Left renal cortex interstitium (tissue), 4 donors: Measurements from ENCODE around the gene ABCA1. TPM values are rescaled to one million over a fixed set of nuclear protein-coding genes. Genes with fewer than 3 reads are reported as not detected.
"Not testable (repeated sequence)": the region's sequence is repeated elsewhere in the genome, so short reads cannot be mapped to it uniquely, and the experiment has no call there.

ENCODE experiments used
- DNase-seq, 4 donors: peaks; one replicate each; pipeline ENCODE4 v3.0.0-alpha.2; 2013; ENCODE audit warnings: low read depth in 4 of 4, low spot score in 2 of 4, missing footprints in 1 of 4
- polyA plus RNA-seq, 4 donors: library from polyadenylated mRNA; unstranded; fragments of 120-200 nt; gene quantifications; one replicate each; pipeline ENCODE4 v1.2.1, GENCODE V29; 2013; ENCODE audit not compliant: insufficient read length in 4 of 4

ABCA1 gene
- polyA plus RNA-seq, result 10 to 100 TPM in 1 of 4 donors, 1 to 10 TPM in 3; 7.2 to 12.0 (median 8.7) TPM

DNA sequence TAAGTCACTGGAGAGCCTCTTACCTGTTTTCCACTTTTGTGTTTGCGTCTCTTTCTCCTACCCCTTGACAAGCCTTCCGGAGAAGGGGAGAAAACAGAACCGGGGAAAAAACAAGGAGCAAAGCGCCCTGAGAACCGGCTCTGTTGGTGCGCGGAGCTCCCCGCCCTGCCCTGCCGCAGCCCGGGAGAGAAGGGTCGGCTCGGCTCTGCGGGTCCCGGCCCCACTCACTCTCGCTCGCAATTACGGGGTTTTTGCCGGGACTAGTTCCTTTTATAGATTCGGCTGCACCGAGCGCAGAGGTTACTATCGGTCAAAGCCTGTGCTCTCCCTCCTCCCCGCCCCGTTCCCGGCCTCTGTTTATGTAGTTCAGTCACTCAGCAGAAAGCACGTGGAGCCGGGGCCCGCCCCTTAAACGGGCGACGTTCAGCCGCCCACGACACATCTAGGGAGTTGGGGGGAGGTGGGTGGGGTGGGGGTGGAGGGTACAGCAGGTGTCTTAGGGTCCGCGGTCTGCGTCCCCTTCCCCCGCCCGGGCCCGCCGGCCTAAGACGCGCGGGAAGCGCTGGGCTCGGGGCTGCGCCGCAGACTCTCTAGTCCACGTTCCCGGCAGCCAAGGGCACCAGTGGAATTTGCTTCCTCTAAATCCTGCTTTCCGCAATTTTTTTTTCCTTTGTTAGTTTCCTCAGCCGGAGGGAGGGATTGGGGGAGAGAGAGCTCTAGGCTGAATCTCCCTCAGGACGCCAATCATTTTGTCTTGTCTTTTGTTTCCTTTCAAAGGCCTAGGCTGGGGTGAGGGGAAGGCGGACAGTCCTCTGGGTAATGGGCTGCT is at the start of gene ABCA1:
TSS of gene ABCA1 (minus strand) at position 244 of the 829 bp plus-strand sequence. CDS start 24,476 bp downstream, outside the sequence.
- peak; percentile 72 to 89 (median 82) for DNase-seq

DNA sequence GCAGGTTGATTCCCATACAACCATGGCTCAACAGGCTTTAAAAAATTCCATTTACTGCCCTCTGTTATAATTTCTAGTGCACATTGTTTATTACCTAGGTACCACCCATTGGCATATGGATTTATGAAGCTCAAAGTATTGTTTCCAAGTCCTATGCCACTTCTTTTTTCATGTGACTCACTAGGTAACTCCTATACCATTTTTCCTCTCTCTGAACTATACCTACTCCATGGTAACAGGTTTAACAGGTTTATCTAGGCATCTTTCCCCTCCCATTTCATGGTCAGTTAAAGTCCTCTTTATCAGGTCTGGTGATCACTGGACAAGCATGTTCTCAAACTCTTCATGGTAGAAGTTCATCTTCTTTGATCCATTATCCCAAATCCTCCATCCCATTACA is 49.6 kb upstream of the ABCA1 start:
- no peak for DNase-seq

DNA sequence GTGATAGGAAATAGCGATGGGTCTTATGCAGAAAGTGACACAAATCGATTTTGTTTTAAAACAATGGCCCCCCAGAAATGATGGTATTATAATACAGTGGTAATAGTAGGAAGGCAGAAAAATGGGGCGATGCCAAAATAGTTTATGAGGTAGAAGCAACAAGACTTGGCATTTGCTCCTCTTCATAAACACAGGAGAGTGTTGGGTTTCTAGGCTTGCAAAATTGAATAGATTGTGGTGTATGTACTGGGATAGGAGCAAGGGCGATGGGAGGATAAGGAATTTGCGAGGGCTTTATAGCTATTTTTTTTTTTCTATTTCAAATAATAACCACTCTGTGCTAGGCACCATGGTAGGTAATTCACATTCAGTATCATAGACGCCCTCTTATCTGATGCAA is 49.2 kb upstream of the ABCA1 start:
- no peak for DNase-seq

DNA sequence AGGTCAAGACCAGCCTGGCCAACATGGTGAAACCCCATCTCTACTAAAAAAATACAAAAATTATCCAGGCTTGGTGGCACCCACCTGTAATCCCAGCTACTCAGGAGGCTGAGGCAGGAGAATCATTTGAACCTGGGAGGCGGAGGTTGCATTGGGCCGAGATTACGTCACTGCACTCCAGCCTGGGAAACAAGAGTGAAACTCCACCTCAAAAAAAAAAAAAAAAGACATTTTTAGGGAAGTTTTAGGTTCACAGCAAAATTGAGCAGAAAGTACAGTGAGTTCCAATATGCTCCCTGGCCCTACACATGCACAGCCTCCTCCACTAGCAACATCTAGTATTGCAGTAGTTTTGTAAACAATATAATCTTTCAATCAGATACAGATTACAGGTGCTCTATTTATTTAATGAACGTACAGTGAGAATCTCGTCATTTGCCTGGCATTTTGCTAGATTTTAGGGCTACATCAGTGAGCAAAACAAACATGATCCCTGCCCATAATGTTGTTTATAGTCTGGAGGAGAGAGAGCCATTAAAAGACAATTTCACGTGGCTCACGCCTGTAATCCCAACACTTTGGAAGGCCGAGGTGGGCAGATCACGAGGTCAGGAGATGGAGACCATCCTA is 48.1 kb upstream of the ABCA1 start:
- DNase-seq, result not testable (repeated sequence)

GRCh38 chr9:104974053-104974962 is 46.4 kb upstream of the ABCA1 start:
- DNase-seq, result no peak

DNA sequence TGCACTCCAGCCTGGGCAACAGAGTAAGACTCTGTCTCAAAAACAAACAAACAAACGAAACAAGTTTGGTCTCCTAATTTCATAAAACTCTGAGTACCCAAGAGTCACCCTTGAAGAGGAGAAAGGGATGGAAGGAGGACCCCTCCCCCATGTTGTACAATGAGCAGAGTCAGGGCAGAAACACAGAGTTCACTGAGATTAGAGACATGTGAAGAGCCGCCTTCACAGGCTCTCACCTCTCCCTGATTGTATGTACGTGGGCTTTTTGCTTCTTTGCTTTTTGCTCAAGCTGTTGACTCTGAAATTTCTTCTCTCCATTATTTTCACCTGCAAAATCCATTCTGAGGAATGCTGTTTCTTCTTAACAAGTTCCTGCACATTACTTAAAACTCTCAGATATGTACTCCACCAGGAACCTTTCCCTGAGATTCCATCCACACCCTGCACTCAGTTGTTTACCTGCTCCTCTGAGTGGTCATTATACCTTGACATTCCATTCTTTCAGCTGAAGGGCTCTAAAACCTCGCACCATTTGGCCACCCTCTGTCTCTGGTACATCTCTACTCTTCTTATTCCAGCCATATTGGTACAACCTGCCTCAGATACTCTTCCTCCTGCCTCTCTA is 44.4 kb upstream of the ABCA1 start:
- DNase-seq, result no peak

DNA sequence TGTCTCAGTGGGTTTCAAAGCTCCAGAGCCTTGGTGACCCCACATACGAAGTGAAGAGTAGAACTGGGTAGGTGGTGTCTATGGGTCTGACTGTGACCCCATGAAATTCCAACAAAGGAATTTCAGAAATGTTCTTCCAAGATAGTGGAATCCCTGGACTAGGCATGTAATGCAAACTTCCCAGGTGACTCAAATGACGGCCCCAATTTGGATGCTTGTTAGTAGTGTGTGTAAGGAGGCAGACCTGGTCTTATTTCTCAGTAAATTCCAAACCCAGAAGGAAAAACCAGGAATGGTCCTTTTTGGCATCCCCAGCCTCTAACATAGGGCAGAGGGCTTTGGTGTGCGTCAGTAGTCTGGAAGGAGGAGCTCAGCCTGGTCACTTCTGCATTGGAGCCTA is 43.6 kb upstream of the ABCA1 start:
- DNase-seq, result no peak

- DNase-seq, result no peak
Measured at GRCh38 chr9:104970271-104970987, 42.5 kb upstream of the ABCA1 start.

DNA sequence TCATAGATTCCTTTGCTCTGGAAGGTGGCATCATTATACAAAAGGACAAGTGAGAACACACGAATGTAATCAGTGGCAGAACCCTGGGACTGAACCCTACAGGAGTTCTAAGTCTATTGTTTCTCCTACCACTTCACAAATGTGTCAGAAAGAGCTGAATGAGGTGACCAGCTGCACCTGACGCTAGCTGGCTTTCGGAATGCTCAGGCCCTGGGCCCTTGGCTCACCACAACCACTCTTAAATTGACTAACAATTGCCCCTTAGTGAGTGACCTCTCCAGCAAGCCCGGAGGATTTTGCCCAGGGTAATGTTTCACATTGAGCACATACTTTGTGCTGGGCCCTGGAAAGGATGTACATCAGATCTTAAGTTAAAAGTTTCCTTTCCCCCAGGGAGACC is 41.2 kb upstream of the ABCA1 start:
- no peak for DNase-seq

GRCh38 chr9:104968025-104968982 is 40.3 kb upstream of the ABCA1 start:
- peak; percentile 73 to 93 (median 84) for DNase-seq

GRCh38 chr9:104963076-104963475 is 35.1 kb upstream of the ABCA1 start:
- no peak for DNase-seq

- DNase-seq, result no peak
Measured at GRCh38 chr9:104961701-104962359, 33.9 kb upstream of the ABCA1 start.

GRCh38 chr9:104961238-104961637 is 33.3 kb upstream of the ABCA1 start:
- DNase-seq, result no peak

DNA sequence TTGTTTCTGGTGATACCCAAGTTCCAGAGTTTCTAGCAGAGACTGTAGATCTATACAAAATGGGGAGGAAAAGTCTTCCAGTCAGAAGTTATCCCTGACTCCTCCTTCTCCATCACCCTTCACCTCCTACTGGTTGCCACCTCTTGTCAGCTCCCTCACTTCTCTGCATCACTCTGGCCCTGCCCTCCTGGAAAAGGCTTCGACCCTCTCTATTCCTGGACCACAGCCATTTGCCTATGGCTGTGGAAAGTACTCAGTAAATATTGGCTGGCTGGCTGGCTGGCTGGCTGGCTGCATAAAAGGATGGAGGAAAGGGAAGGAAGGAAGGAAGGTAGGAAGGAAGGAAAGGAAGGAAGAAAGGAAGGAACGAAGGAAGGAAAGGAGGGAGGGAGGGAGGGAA is 32.7 kb upstream of the ABCA1 start:
- DNase-seq, result no peak

DNA sequence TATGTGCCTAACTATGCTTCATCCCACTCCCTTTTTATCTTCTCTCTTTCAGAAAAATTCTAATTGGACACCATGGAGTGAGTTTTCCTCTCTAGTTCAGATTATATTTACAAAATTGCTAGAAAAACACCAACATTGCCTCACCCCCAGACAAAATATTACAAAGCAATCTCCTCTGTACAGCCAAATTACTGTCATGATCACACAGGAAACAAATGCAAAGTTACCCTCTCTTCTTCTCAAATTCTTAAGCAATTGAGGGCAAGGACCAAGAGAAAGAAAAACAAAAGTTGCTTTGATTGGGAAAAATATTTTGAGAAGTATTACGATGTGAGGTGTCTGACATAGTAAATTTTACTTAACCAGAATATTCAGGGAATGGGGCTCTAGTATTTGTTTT is 30.8 kb upstream of the ABCA1 start:
- DNase-seq, result no peak

- not testable (repeated sequence) for DNase-seq
Measured at GRCh38 chr9:104958006-104958405, 30.1 kb upstream of the ABCA1 start.

GRCh38 chr9:104951487-104951886 is 23.5 kb upstream of the ABCA1 start:
- DNase-seq, result no peak

DNA sequence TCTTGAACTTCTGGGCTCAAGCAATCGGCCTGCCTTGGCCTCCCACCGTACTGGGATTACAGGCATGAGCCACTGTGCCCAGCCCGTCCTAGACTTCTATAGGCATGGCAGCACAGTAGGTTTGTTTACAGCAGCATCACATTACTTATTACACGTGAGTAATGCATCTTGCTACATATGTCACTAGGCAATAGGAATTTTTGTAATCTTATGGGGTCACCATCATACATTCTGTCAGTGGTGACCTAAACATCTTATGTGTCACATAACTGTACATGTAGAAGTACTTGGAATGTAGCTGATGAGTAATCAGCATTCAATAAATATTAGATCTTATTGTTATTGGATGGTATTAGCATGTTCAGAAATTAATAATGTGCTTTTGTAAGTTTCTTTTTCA is 22.9 kb upstream of the ABCA1 start:
- DNase-seq, result no peak
